Subcutaneous abdominal adipose tissue (tissue), 5 donors: ENCODE results near the gene FGF4.

Source experiments
- H3K27ac ChIP-seq: one replicate; pipeline ENCODE4 v1.7.0; 2013; ENCODE audit warnings: low read depth, mild to moderate bottlenecking, inconsistent platforms, low read length, moderate library complexity
- H3K27me3 ChIP-seq, 5 donors: one replicate each; pipeline ENCODE4 v1.7.0; 2013; ENCODE audit warnings: low read length in 5 of 5, inconsistent platforms in 1 of 5; ENCODE audit not compliant: control insufficient read depth in 5 of 5, insufficient read depth in 4 of 5
- H3K36me3 ChIP-seq, 5 donors: one replicate each; pipeline ENCODE4 v1.7.0; 2013; ENCODE audit warnings: low read length in 5 of 5; ENCODE audit not compliant: control insufficient read depth in 5 of 5, insufficient read depth in 5 of 5
- H3K4me1 ChIP-seq, 5 donors: one replicate each; pipeline ENCODE4 v1.7.0; 2013; ENCODE audit warnings: low read length in 5 of 5, mild to moderate bottlenecking in 3 of 5, moderate library complexity in 1 of 5; ENCODE audit not compliant: control insufficient read depth in 5 of 5, insufficient read depth in 5 of 5
- H3K4me3 ChIP-seq, 5 donors: one replicate each; pipeline ENCODE4 v1.7.0; 2013; ENCODE audit warnings: low read length in 5 of 5, low read depth in 1 of 5
- H3K9ac ChIP-seq, 5 donors: one replicate each; pipeline ENCODE4 v1.7.0; 2013; ENCODE audit warnings: low read length in 5 of 5, mild to moderate bottlenecking in 4 of 5, moderate library complexity in 3 of 5
- H3K9me3 ChIP-seq, 5 donors: one replicate each; pipeline ENCODE4 v1.7.0; 2013; ENCODE audit warnings: low read length in 5 of 5; ENCODE audit not compliant: control insufficient read depth in 5 of 5
- donor health status: healthy.
- donor health status: healthy.
- donor health status: healthy.
- donor health status: healthy.
- donor health status: healthy.

The FGF4 gene

GRCh38 chr11:69775163-69775755 lies at the start of gene FGF4:
Gene FGF4, minus strand, starts transcription at chr11:69775341. Its CDS starts 257 bp downstream, at chr11:69775084.
- no peaks in the 10 kb centered on the region for H3K36me3 ChIP-seq
- no peak within 1 kb of the TSS for H3K4me3 ChIP-seq
- H3K27me3 ChIP-seq: peaks cover 44 to 57% (median 48%) of the 10 kb centered on the region in 5 donors
- H3K27ac ChIP-seq: no peak within 1 kb of the TSS
- H3K9ac ChIP-seq: no peak within 1 kb of the TSS
- H3K4me1 ChIP-seq: no peaks in the 10 kb centered on the region
- H3K9me3 ChIP-seq: no peaks in the 10 kb centered on the region

DNA sequence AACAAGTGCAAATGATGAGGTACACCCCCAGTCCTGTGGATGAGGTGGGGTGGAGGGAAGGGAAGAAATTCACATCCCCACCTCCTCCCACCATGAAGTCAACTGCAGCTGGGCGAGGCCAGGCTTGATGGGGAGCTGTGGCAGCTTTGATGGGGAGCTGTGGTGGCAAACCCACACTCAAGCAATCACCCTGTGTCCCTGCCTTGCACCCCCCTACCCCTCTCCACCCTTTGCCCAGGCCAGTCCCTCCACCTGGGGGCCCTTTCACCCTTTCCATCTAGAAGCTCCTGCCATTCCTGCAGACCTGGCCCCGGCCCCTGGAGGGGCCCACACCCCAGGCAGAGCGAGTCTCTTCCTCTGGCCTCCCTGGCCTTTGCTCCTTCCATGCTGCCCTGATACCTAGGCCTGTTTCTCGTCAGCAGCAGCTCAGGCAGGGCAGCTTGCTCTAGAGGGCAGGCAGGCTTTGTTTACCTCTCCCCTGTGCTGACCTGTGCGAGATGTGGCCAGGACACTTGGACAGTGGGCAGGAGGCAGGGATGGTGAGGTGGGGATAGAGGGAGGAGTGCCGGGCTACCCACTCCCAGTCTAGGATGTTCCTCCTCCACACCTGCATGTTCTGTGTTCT lies 48.6 kb upstream of the FGF4 start:
- Histone ChIP-seq H3K36me3 (no peaks in the 10 kb centered on the region), H3K9ac (no peak overlapping the region), H3K4me1 (peaks cover 0 to 2% (median 0%) of the 10 kb centered on the region in 5 donors), H3K27me3 (peaks cover 36 to 47% (median 44%) of the 10 kb centered on the region in 5 donors), H3K27ac (no peak overlapping the region), H3K9me3 (peaks cover 2 to 9% (median 5%) of the 10 kb centered on the region in 5 donors), H3K4me3 (no peak overlapping the region)

DNA sequence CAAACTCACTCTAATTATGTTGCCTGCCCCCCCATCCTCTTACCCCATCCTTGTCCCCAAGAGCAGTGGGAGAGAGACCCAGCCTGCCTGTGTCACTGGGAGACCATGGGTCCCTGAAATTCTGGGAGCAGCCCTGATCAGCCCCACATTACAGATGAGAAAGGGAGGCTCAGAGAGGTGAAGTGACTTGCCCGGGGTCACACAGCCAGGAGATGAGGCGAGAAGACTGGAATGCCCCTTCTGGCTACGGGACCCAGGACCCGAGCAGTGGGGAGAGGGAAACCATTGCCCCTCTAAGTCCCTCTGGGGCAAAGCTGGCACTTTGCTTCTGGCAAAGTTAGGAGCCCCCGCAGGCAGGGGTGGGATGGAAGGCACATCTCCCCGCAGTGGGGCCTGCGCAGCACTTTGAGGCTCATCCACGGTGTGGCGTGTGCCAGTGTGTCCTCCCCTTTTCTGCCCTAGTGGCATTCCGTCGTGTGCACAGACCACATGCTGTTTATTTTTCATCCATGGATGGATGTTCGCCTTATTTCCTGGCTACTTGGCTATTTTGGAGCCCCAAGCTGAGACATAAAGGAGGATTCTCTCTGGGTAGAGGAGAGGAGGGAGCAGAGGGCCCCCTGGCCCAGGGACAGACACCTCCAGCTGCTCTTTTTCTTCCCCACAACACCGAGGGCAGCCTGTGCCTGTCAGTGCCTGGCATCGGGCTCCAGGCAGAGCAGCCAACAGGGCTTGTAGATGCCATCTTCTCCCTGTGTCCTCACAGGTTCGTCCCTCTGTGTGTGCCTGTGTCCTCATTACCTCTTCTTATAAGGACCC lies 47.7 kb upstream of the FGF4 start:
- Histone ChIP-seq H3K27me3 (peaks cover 36 to 52% (median 47%) of the 10 kb centered on the region in 5 donors), H3K4me1 (peaks cover 0 to 2% (median 0%) of the 10 kb centered on the region in 5 donors), H3K27ac (no peak overlapping the region), H3K9ac (no peak overlapping the region), H3K9me3 (peaks cover 2 to 6% (median 5%) of the 10 kb centered on the region in 5 donors), H3K36me3 (no peaks in the 10 kb centered on the region), H3K4me3 (no peak overlapping the region)

DNA sequence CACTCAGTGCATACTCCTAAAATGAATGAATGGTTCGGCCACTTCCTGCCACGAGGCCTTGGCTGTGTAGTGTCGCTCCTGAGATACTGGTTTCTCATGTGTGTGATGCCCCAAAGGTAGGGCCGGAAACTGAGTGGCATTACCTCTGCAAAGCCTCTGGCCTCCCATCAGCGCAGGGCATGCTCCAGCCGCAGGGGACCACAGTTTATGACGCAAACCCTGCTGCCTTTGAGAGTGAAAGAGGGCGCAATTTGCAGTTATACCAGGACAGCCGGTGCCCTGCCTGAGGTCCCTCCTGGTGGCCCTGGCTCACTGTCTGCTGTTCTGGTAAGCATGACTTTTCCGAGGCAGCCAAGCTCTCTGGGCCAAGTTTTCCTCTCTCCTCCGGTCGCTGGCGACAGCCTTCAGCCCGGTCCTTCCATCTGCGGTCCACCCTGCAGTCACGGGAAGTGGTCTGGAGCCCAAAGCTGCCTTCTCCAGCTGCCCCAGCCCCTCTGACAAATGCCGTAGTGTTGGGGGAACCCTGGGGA lies 46.4 kb upstream of the FGF4 start:
- Histone ChIP-seq H3K9ac (no peak overlapping the region), H3K27ac (no peak overlapping the region), H3K9me3 (no peaks in the 10 kb centered on the region), H3K4me1 (no peaks in the 10 kb centered on the region), H3K27me3 (peaks cover 43 to 65% (median 58%) of the 10 kb centered on the region in 5 donors), H3K36me3 (no peaks in the 10 kb centered on the region), H3K4me3 (no peak overlapping the region)

GRCh38 chr11:69820441-69820840 lies 45.3 kb upstream of the FGF4 start:
- Histone ChIP-seq H3K9me3 (no peaks in the 10 kb centered on the region), H3K36me3 (no peaks in the 10 kb centered on the region), H3K27me3 (peaks cover 52 to 71% (median 58%) of the 10 kb centered on the region in 5 donors), H3K9ac (no peak overlapping the region), H3K4me1 (no peaks in the 10 kb centered on the region), H3K27ac (no peak overlapping the region), H3K4me3 (no peak overlapping the region)

DNA sequence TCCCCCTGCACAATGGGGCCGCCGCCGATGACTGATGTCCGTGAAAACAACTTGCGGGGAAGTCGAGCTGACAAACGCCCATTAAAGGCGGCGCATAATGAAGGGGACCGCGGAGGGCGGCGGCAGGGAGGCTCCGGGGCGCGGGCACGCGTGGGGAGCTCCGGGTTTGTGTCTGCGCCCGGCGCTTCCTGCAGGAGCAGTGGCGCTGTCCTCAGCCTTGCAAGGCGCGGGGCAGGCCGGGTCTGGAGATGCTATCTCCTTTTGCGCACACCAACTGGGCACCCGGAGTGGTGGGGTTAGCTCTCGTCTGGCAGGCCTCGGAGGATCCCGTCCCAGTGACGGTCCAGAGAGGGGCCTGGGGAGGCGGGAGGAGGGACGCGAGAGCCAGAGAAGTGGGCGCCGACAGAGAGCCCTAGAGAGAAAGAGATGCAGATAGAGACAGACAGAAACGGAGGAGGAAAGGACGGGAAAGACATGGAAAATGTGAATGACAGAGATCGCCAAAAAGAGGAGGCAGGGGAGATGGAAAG lies 44.5 kb upstream of the FGF4 start:
- H3K9ac ChIP-seq: no peak overlapping the region
- no peaks in the 10 kb centered on the region for H3K4me1 ChIP-seq
- no peak overlapping the region for H3K27ac ChIP-seq
- H3K9me3 ChIP-seq: no peaks in the 10 kb centered on the region
- no peak overlapping the region for H3K4me3 ChIP-seq
- H3K36me3 ChIP-seq: no peaks in the 10 kb centered on the region
- H3K27me3 ChIP-seq: peaks cover 57 to 73% (median 61%) of the 10 kb centered on the region in 5 donors

DNA sequence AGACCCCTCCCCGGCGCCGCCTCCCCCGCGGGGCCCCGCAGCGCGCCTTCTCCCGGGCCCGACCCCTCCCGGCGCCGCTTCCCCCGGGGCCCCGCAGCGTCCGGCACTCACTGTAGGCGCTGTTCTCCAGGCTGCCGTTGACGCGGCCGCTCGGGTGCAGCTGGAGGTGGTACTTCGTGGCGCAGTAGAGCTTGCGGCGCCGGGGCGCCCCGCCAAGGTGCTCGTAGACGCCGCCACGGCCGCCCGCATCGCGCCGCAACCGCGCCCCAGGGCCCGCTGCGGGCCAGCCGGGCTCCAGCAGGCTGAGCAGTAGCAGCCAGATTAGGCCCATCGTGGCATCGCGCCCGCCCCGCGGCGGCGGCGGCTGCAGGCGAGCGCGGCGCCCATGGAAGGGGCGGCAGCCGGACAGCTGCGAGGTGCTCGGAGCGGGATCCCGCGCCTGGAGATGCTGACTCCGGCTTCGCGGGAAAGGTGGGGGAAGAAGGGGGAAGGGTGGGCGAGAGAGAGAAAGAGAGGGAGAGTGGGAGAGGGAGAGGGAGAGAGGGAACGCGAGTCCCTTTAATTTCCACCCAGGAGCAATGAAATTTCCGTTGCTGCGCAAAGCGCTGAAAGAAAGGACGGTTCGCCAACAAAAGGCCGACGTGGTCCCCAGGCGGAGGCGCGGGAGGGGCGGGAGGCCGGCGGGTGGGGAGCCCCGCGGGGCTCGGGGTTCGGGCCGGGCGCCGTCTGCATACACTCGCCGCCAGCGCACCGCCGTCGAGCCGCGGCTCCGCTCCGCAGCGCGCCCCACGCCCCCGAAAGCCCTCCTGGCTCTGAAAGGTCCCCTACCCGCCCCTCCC lies 43.7 kb upstream of the FGF4 start, which contains the start of gene FGF3:
Gene FGF3, minus strand, starts transcription at position 814 of the 839 bp plus-strand sequence. Its CDS starts 483 bp downstream, at position 331.
- no peak within 1 kb of the TSS for H3K27ac ChIP-seq
- H3K36me3 ChIP-seq: no peaks in the 10 kb centered on the region
- H3K9me3 ChIP-seq: no peaks in the 10 kb centered on the region
- H3K4me3 ChIP-seq: no peak within 1 kb of the TSS
- H3K4me1 ChIP-seq: no peaks in the 10 kb centered on the region
- peaks cover 59 to 80% (median 62%) of the 10 kb centered on the region in 5 donors for H3K27me3 ChIP-seq
- no peak within 1 kb of the TSS for H3K9ac ChIP-seq

DNA sequence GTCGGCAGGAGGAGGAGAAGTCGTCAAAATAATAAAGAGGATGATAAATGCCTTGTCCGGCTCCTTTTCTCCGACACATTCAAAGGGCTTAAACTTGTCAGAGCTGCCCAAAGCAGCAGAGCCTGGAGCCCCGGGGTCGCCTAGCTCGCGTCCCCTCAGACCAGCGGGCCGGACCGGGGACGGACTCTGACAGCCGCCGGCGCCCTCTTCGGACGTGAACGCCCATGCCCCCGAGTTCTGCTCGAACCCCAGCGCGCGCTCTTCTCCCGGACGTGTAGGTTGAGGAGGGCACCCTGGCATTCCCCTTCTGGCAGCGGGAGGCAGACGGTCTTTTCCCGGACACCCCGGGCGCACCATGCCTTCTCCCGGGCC lies 43.1 kb upstream of the FGF4 start:
- no peak overlapping the region for H3K9ac ChIP-seq

More for the DNA sequence above, 43.1 kb upstream of the FGF4 start:
- Histone ChIP-seq H3K36me3 (no peaks in the 10 kb centered on the region), H3K27me3 (peaks cover 57 to 82% (median 58%) of the 10 kb centered on the region in 5 donors), H3K27ac (no peak overlapping the region), H3K9me3 (no peaks in the 10 kb centered on the region), H3K4me3 (no peak overlapping the region), H3K4me1 (no peaks in the 10 kb centered on the region)
